Gastrocnemius medialis (tissue), 4 donors: ENCODE data around the gene CD2AP.

ENCODE experiments used
- CTCF ChIP-seq, 5 experiments: fragments of 450-650 bp in 3 of 5; fragments of 200-600 bp in 2 of 5; sonication (generic) in 2 of 5; IDR thresholded peaks in 4 of 5; conservative IDR thresholded peaks in 1 of 5; 1 replicate in 4 of 5; 2 replicates in 1 of 5; pipeline ENCODE4 v1.5.1; 2016 to 2019; ENCODE audit warnings: antibody characterized with exemption in 5 of 5, mild to moderate bottlenecking in 3 of 5, moderate library complexity in 3 of 5
- POLR2A ChIP-seq, 2 donors: fragments of 450-650 bp; IDR thresholded peaks; one replicate each; pipeline ENCODE4 v1.6.1; 2017; ENCODE audit warnings: antibody characterized with exemption in 2 of 2, mild to moderate bottlenecking in 2 of 2, moderate library complexity in 2 of 2

GRCh38 chr6:47574789-47575188 is 97.2 kb downstream of the CD2AP start:
- no peak for TF ChIP-seq CTCF (IDR thresholded peaks at IDR 0.05 in 4 of 5, conservative IDR thresholded peaks at IDR 0.05 in 1 of 5)
- no peak for TF ChIP-seq POLR2A (IDR thresholded peaks at IDR 0.05)
